Gastrocnemius medialis (tissue), 4 donors: ENCODE measurements around the gene TPRA1.
A peak's percentile ranks its signal among the peaks of the same experiment; 100 is the strongest.

Experiments
- POLR2A ChIP-seq, 2 donors: fragments of 450-650 bp; IDR thresholded peaks; one replicate each; pipeline ENCODE4 v1.6.1; 2017; ENCODE audit warnings: antibody characterized with exemption in 2 of 2, mild to moderate bottlenecking in 2 of 2, moderate library complexity in 2 of 2
- TF ChIP-seq, protein P1 (sequence below), 5 experiments: fragments of 450-650 bp in 3 of 5; fragments of 200-600 bp in 2 of 5; sonication (generic) in 2 of 5; IDR thresholded peaks in 4 of 5; conservative IDR thresholded peaks in 1 of 5; 1 replicate in 4 of 5; 2 replicates in 1 of 5; pipeline ENCODE4 v1.5.1; 2016 to 2019; ENCODE audit warnings: antibody characterized with exemption in 5 of 5, mild to moderate bottlenecking in 3 of 5, moderate library complexity in 3 of 5

DNA sequence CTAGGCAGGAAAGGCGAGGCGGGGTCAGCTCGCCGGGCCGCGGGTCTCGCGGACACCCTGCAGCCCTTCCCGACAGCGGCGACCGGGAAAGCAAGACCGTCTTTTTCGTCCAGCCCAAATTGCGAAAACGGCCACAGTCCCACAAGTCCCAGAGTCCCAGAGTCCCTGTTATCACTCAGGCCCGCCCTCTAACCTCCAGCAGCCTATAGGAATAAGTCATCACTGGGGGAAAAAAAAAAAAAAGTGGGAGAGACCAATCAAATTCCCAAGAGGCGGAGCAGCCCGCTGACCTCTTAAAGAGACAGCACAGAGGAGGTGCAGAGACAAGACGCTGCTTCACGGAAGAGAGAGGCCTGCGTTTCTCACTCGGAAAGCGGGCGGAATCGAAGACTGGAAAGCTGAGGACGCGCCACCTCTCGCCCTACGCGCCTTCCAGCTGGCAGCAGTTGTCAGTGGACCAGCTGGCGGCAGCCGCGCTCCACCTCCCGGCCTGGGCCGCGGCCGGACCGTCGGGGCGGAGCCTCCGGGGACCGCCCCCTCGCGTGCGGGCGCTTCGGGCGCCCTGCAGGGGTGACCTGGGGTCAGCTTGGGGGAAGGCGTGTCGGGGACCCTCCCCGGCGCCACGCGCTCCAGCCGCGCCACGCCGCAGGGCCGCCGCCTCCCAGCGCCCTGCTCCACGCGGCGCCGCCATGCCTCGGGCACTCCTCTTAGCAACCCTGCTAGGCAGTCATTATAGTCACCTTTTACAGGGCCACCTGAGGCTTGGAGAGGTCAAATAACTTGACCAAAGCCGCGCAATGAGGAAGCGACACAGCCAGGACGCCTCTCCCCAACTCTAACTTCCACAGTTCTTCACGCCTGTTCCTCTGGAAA is at the start of gene TPRA1:
- TF ChIP-seq, protein P1, sequence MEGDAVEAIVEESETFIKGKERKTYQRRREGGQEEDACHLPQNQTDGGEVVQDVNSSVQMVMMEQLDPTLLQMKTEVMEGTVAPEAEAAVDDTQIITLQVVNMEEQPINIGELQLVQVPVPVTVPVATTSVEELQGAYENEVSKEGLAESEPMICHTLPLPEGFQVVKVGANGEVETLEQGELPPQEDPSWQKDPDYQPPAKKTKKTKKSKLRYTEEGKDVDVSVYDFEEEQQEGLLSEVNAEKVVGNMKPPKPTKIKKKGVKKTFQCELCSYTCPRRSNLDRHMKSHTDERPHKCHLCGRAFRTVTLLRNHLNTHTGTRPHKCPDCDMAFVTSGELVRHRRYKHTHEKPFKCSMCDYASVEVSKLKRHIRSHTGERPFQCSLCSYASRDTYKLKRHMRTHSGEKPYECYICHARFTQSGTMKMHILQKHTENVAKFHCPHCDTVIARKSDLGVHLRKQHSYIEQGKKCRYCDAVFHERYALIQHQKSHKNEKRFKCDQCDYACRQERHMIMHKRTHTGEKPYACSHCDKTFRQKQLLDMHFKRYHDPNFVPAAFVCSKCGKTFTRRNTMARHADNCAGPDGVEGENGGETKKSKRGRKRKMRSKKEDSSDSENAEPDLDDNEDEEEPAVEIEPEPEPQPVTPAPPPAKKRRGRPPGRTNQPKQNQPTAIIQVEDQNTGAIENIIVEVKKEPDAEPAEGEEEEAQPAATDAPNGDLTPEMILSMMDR (IDR thresholded peaks at IDR 0.05 in 4 of 5, conservative IDR thresholded peaks at IDR 0.05 in 1 of 5) = peak in 2 of 5 experiments; percentile 27 to 47
- peak; percentile 56 to 78 for TF ChIP-seq POLR2A (IDR thresholded peaks at IDR 0.05)
